GM12878 (cell line): Measurements from ENCODE around the gene UXS1.

Source experiments
- CTCF ChIP-seq, 3 experiments: IDR thresholded peaks in 2 of 3; conservative IDR thresholded peaks in 1 of 3; 2 replicates each; pipeline ENCODE4 v1.5.1; 2011; ENCODE audit warnings: low read depth in 3 of 3, low read length in 3 of 3, mild to moderate bottlenecking in 3 of 3, control low read depth in 2 of 3, moderate library complexity in 2 of 3, inconsistent platforms in 1 of 3, mixed read lengths in 1 of 3; ENCODE audit not compliant: control insufficient read depth in 2 of 3, insufficient read depth in 1 of 3; ENCODE audit errors: extremely low read depth in 1 of 3
- EZH2 ChIP-seq: IDR thresholded peaks from 2 replicates; pipeline ENCODE4 v1.6.1; 2012; ENCODE audit warnings: low read depth, mild to moderate bottlenecking, control low read depth, inconsistent platforms, low read length, borderline replicate concordance; ENCODE audit not compliant: control insufficient read depth
- FOS ChIP-seq: IDR thresholded peaks from 3 replicates; pipeline ENCODE4 v1.6.1; 2011; ENCODE audit warnings: borderline replicate concordance; ENCODE audit not compliant: insufficient read length; ENCODE audit errors: extremely low read depth
- IRF4 ChIP-seq: IDR thresholded peaks from 2 replicates; pipeline ENCODE4 v1.6.1; 2011; ENCODE audit warnings: low read depth, low read length
- MXI1 ChIP-seq: fragments of 150-350 bp; IDR thresholded peaks from 2 replicates; pipeline ENCODE4 v1.6.1; 2011; ENCODE audit warnings: low read depth, mild to moderate bottlenecking, inconsistent platforms, low read length, improper control_type of control experiment
- MYC ChIP-seq: IDR thresholded peaks from 2 replicates; pipeline ENCODE4 v1.6.1; 2011; ENCODE audit warnings: mild to moderate bottlenecking, low read length, moderate library complexity, inconsistent platforms; ENCODE audit not compliant: insufficient read depth, insufficient replicate concordance, insufficient read length, severe bottlenecking
- POLR2AphosphoS2 ChIP-seq: IDR thresholded peaks from 2 replicates; pipeline ENCODE4 v1.6.1; 2011; ENCODE audit warnings: low read depth, mild to moderate bottlenecking, low read length, improper control_type of control experiment, moderate library complexity
- USF2 ChIP-seq: IDR thresholded peaks from 2 replicates; pipeline ENCODE4 v1.6.1; 2011; ENCODE audit warnings: low read depth, low read length, improper control_type of control experiment, borderline replicate concordance
- ZZZ3 ChIP-seq: IDR thresholded peaks from 2 replicates; pipeline ENCODE4 v1.6.1; 2011; ENCODE audit warnings: low read depth; ENCODE audit not compliant: control insufficient read depth, insufficient read length

- TF ChIP-seq CTCF (IDR thresholded peaks at IDR 0.05 in 2 of 3, conservative IDR thresholded peaks at IDR 0.05 in 1 of 3; ENCODE audit: control insufficient read depth in 2 of 3, extremely low read depth in 1 of 3, insufficient read depth in 1 of 3, low read depth in 3 of 3, low read length in 3 of 3), result no peak
- TF ChIP-seq USF2, result no peak
- TF ChIP-seq FOS, result no peak
- no peak for TF ChIP-seq MXI1
- no peak for TF ChIP-seq MYC
- TF ChIP-seq EZH2, result no peak
- TF ChIP-seq ZZZ3, result no peak
- TF ChIP-seq POLR2AphosphoS2, result no peak
- TF ChIP-seq IRF4, result no peak
These were observed 128.7 kb downstream of the UXS1 start for GRCh38 chr2:106065268-106065982.
